HG03571 (cell line): ENCODE measurements around the gene WDFY2.

Experiments used
- ATAC-seq: cut with Tn5 transposase; IDR thresholded peaks from one replicate; pipeline ENCODE4 v1.9.1; 2021; ENCODE audit not compliant: unreplicated experiment

WDFY2 gene

DNA sequence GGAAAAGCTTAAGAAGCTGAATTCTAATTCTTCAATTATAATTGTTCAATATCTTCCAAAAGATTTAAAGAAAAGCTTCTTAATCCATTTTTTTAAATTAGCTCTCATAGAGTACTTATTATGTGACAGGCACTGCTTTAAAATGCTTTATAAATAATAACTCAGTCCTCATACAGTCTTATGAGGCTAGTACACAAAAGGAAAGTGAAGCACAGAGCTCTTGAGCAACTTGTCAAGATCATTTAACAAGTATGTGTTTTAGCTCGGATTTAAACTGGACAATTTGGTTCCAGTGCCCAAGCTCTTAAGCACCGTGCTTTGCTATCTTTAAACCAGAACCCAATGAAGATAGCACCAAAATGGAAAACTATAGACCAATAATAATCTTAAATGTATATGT lies 113.6 kb downstream of the WDFY2 start:
- no peak for ATAC-seq

DNA sequence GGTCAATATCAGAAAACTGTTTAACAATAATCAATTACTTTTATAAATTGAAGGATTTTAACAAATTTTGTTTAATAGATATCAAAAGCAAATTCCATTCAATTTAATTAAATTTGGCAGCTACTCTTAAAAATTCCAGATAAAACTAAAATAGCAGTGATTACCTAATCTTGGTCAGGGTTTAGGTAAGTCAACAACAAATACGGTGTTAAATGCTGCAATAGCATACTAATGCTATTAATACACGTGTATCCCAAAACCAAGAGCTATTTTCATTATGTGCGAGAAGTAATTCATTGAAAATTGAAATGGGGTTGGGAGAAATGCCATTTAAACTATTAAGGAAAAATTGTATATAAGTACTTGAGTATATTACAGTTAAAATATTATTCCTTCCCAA lies 114.1 kb downstream of the WDFY2 start:
- no peak for ATAC-seq

DNA sequence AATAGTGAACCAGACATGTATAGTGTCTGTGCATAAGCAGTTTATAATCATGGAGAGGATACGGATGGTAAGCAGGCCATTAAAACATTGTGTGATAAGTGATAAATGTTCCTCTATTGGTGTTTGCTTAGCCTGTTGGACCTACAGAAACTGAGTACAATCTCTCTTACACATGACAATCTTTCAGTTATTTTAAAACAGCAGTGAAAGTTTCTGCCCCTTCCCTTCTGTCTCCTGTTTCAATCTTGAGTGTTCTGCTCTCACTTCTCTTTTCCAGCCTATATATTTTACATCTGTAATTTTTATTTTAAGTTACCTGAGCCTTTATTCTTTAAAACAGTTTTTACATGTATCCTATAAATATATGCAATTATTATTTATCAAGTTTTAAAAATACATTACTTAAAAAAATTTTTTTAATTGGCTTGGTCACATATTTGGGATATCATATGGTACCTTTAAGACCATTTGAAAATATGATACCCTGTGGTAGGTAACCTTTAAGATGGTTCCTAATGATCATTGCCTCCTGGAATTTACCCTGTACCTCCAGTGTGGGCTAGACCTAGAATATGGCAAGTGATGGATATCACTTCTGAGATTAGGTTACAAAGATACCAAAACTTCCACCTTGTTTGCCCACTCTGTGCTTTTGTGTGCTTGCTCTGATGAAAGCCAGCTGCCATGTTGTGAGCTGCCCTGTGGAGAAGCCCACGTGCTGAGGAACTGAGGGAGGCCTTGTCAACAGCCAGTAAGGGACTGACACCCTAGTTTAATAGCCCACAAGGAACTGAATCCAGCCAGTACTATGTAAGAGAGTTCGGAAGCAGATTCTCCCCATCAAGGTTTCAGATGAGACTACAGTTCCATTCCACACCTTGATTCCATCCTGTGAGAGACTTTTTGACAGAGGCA lies 120.4 kb downstream of the WDFY2 start:
- ATAC-seq = peak; percentile 56

DNA sequence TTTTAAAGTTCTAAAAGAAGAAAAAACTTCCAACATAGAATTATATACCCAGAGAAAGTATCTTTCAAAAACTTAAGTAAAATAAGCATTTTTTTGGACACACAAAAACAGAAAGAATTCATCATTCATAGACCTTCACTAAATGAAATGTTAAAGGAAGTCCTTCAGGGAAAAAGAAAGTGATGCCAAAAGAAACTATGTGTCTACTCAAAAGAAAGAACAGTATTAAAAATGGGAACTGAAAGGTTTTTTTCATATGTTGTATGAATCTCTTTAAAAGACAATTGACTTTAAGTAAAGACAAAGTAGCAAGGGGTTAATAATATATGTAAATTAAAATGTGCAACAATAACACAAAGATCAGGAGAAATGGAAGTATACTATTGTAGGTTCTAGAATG lies 123.2 kb downstream of the WDFY2 start:
- no peak for ATAC-seq

DNA sequence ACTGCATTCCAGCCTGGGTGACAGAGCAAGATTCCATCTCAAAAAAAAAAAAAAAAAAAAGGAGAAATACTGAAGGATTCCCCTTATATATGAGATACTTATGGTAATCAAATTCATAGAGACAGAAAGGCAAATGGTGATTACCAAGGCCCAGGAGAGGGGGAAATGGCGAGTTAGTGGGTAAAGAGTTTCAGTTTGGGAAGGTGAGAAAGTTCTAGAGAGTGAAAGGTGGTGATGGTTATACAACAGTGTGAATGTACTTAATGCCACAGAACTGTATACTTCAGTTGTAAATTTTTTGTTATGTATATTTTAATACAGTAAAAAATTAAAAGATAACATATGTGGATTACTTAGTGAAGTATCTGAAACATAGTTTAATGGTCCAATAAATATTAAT lies 129.5 kb downstream of the WDFY2 start:
- ATAC-seq = no peak

DNA sequence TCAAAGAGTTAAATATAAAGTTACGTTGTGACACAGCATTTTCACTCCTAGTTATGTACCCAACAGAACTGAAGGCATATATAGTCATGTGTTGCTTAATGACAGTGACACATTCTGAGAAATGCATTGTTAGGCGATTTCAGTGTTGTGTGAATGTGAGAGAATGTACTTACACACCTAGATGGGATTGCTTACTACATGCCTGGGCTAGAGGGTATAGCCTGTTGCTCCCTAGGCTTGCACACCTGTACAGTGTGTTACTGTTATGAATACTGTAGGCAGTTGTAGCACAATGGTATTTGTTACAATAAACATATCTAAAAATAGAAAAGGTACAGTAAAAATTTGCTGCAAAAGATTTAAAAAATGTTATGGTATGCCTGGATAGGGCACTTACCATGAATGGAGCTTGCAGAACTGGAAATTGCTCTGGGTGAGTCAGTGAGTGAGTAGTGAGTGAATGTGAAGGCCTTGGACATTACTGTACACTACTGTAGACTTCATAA lies 130.5 kb downstream of the WDFY2 start:
- no peak for ATAC-seq

DNA sequence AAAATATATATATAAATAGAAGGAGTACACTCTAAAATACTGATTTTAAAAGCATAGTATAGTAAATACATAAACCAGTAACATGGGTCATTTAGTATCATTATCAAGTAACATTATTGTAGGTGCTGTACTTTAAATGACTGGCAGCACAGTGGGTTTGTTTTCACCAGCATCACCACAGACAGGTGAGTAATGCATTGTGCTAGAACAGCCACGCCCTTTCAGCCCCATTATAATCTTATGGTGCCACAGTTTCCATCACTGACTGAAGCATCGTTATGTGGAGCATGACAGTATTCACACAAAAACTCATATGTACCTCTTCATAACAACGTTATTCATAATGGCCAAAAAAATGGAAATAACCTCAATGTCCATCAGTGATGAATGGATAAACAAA lies 131.4 kb downstream of the WDFY2 start:
- ATAC-seq = no peak

DNA sequence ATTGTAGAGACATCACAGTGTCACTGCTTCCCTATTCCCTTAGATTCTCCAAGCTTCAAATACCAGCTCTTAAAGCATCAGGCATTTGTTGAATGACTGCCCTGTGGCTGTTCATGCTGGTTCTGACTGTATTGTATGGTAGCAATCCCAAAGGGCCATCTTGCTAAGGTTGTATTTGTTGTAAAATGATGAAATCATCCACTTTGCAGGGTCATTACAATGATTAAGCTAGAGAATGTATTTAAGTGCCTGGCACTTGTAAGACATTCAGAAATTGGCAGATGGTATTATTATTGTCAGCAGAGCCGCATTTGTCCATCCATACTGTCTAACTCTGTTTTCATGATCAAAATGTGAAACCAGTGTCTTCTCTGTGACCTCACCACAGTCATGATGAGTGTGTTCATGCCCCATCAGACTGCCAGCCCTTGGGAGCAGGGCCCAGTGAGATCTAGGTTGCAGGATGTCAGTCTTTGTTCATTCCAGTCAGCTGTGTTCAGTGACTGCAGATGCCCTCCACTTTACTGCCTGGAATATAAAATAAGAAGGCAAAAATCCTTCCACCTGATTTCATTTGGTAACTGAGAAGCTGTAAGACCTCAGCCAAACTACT lies 133.6 kb downstream of the WDFY2 start:
- ATAC-seq = no peak

DNA sequence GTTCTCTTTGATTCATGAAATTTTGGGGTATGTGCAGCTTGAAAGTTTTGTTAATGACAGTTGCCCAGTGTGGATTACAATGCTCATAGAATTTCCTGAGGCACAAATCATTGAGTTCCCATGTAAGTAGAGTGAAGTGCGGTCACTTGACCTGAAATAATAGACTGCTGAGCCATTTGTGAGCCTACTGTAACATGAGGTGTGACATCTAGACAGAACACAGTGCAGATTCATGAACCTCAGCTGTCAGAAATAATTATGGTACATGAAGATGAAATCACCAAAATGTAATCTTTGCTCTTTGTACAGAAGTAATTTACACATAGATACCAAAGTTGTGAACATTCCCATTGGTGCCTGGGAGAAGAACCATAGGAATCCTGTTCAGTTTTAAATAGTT lies 135.1 kb downstream of the WDFY2 start:
- no peak for ATAC-seq

DNA sequence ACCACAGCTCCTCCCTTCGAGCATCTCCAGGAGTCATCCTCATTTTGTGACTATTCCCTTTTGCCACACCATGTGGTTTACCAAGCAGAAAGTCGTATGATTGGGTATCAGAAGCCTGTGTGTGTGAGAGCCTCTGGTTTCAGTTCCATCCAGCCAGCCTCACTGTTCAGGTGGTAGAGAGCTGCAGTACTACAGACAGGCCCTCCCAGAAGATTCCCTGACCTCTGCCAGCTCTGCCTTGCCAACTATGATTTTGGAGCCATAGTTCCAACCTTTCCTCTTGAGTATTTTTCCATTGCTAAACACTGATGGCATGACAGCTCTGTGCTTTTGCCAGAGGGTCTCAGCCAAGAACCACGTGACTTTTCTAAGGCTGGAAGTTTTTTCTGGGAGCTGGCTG lies 137.2 kb downstream of the WDFY2 start:
- ATAC-seq = peak; percentile 64

DNA sequence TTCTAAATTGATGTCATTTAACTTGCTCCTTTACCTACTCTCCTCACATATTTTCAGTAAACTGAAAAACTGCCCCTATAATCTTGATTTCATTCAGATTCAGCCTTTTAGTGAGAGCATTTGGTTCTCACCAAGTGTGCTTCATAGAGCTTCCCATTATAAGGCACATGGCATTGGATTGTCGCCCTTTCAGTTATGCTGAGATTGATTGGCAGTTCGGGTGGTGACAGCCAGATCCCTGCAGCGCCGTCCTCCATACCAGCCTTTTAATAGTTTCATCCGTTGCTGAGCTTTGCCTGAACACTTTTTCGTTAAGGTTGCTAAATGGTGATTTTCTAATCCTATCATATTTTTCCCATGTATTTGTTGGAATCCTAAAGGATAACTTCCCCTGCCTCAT lies 139.3 kb downstream of the WDFY2 start:
- ATAC-seq = no peak

DNA sequence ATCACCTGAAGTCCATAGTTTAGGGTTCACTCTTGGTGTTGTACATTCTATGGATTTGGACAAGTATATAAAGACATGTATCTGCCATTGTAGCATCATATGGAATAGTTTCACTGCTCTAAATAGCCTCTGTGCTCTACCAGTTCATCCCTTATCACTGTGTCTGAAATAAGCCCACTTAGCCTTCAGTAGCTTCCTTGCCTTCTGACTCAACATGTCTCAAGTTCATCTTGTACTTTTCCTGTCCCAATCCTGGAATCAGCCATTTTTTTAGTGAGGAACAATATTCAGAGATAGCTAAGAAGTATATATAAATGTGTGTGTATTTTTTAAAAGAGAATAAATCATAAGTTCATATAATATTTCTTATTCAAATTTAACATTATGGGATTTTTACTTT lies 140.5 kb downstream of the WDFY2 start:
- no peak for ATAC-seq

DNA sequence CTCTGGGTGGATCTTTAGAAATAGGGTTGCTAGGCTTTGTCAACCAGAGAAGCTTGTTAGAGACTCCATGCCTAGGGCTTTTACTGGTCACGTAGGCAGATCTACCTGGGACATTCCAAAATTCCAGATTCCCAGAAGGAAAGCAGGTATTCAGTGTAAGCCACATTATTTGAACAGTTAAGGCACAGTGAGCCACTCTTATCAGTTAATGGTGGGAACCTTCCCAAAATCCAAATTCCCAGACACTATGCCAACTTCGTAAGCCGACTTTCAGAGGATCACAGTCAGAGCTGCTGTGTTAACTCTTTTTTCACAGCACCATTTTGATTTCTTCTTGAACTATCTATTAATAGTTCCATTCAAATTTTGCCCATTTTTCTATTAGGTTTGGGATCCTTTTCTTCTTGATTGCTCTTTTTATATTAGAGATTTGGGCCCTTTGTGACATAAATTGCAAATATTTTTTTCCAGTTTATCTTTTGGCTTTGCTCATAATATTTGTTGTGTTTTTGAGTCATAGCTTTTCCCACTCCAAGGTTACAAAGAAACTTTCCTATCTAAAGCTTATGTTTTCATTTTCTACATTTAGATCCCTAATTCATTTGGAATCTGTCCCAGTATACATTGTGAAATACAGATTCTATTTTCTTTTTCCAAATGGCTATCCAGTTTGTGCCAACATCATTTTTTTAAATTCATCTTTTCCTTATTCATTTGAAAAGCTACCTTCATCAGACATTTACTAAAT lies 142.4 kb downstream of the WDFY2 start:
- ATAC-seq = no peak

DNA sequence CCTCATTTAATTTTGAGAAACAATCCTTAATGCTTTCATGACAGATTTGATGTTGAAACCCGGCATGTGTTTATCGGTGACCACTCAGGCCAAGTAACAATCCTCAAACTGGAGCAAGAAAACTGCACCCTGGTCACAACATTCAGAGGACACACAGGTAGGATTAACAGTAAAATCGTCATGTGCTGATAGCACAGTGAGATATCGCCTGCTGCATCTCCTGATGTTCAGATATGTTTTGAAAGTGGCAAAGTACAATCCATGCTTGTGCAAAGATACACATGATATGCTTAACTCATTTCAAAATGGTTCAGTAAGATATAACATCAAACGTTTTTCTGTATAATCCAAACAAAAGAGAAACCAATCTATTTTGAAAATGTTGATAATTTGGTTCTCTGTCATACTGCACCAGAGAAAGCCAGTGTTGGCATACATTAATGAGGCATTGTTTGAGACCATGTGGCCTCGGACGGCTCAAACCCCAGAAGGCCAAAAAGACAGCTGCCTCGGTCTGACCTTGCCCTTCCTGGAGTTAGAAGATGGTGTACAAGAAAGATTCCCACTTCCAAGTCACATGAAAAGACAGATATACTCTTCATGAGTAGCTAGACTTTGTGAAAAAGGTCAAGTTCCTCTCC lies 143.5 kb downstream of the WDFY2 start:
- ATAC-seq = no peak

DNA sequence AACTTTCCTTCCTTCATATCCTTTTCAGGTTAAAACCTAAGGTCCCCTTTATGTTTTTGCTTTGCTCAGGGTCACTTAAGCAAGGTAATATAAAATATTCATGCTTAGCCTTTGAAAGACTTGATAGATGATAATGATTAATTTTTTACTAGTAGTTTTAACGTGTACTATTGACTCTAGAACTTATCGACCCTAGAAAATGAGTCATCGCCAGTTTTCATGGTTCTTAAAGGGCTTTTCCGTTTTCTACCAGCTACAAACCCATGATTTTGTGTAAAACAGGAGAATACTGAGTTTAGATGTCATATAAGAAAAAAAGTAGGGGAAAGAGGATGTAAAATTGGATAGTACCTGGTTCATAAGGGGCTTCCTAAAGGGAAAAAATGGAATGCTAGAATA lies 144.0 kb downstream of the WDFY2 start:
- ATAC-seq = no peak

DNA sequence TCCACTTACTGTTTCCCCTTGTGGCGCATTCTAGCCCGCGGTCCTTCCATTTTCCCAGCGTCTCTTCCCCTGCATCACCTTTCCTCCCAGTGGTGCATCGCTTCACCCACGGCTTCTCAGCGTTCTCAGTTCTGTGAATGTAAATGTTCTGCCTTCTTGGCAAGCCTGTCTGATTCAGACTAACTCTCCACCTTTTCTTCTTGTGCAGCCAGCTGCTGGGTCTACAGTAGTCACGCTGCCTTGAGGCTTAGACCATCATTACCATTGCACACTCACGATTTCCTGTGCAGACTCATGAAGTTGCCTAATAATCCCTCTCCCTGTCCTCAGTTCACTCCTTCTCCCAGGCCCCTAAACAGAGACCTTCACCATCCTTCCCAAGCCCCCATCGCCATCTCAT lies 144.7 kb downstream of the WDFY2 start:
- no peak for ATAC-seq

DNA sequence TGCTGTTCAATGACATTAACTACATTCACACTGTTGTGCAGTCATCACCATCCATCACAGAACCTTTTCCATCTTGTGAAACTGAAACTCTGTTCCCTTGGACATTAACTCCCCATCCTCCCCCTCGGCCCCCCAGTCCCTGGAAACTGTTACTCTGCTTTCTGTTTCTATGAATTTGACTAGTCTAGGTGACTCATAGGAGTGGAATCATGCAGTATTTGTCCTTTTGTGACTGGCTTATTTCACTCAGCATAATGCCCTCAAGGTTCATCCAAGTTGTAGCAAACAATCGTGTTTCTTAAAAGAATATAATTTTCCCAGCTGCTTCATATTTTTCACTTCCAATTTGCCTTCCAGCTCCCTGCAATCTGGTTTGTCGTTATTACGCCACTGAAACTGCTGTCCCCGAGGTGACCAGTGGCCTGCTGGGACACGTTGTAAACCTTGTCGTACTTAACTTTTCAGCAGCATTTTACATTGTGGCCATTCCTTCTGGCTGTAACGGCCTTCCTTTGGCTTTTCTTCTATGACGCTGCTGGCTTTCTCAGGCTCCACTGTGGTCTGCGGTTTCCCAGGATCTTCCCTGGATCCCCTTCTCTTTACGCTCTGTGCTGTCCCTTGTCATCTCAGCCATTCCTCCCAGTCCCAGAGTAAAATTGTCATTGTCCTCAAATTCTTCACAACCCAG lies 145.7 kb downstream of the WDFY2 start:
- no peak for ATAC-seq

DNA sequence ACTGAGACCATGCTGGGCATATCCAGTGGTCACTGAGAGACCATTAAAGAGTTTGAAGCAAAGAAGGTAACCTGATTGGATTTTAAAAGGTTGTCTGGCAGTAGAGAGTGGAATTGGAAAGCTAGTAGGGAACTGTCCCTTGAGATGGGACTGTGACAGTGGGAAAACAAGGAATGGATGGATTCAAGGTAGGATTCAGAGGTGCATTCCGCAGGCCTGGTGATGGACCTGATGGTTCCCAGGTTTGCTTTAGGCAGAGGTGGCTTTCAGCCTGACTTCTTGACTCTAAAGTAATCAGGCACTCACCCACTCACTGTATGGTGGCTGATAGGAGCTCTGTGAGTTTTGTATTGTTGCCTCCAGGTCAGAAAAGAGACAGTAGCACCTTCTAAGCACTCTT lies 146.7 kb downstream of the WDFY2 start:
- ATAC-seq = no peak

DNA sequence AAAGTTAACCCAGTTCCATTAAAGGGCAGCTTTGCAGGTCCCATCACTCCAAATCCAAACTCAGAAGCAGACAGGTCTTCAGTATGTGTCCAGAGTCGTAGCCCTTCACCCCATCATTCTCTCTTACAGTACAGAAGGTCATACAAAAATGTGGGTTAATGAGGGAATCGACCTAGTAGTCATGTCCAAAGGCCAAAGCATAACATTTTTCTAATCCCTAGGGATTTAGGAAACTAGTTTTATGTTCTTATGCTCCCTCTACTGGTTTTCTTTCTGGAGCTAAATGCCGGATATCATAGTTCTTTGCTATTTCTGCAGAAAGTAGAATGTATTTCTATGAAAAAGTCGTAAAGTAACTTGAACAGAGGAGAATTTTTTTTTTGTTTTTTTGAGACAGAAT lies 147.5 kb downstream of the WDFY2 start:
- ATAC-seq = no peak

DNA sequence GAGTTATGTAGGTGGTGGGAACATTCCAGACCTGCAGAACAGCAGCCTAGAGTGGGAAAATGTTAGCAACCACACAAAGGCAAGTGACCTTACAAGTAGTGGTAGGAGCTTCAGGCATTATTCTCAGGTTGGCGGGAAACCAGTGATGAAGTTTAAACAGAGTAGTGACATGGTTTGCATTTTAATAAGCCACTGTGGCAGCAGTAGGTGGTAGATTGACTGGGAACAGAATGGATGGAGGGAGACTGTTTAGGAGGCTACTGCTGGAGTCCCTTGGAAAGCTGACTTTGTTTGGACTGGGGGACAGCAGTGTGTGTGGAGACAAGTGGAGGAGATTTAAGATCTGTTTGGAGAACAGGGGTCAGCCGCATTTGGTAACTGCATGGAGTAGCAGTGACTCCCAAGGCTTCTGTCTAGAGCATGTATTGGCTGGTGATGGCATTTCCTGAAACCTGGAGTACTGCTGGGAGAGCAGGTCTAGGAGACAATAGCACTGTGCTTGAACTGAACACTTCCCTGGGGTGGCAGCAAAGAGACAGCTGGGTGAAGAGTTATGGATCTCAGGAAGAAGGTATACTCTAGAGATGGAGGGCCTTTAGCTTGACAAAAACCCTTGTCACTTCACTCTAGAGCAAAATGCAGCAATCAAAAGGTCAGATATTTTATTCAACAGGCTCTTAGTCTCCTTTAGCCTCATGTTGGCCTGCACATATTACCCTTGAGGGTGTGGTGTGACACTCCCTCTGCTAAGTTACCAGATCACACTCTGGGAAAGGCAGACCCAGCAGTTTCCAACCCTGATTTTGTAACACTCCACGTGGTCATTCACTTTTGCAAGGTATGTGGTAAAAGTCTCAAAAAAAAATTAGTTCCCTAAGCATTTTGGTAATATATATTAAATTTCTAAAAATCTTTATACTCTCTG lies 149.4 kb downstream of the WDFY2 start:
- ATAC-seq = no peak
